GM23338 (cell line): ENCODE results near the gene NT5C2.
"Not testable (repeated sequence)": the region's sequence is repeated elsewhere in the genome, so short reads cannot be mapped to it uniquely, and the experiment has no call there.

Source experiments
- EZH2phosphoT487 ChIP-seq: fragments of 200-600 bp; sonication (generic); IDR thresholded peaks from one replicate; pipeline ENCODE4 v1.8.1; 2018; ENCODE audit warnings: antibody characterized with exemption; ENCODE audit not compliant: unreplicated experiment
- JUNB ChIP-seq: IDR thresholded peaks from one replicate; pipeline ENCODE4 v1.6.1; 2016; ENCODE audit warnings: antibody characterized with exemption; ENCODE audit not compliant: unreplicated experiment
- TF ChIP-seq, protein P1 (sequence below), 2 experiments: fragments of 200-600 bp in 1 of 2; sonication (generic) in 1 of 2; conservative IDR thresholded peaks; 2 replicates each; pipeline versions ENCODE4 v1.5.1 to v1.6.1; 2016 to 2017; ENCODE audit warnings: antibody characterized with exemption in 2 of 2, low read depth in 2 of 2, mild to moderate bottlenecking in 2 of 2, moderate library complexity in 1 of 2

DNA sequence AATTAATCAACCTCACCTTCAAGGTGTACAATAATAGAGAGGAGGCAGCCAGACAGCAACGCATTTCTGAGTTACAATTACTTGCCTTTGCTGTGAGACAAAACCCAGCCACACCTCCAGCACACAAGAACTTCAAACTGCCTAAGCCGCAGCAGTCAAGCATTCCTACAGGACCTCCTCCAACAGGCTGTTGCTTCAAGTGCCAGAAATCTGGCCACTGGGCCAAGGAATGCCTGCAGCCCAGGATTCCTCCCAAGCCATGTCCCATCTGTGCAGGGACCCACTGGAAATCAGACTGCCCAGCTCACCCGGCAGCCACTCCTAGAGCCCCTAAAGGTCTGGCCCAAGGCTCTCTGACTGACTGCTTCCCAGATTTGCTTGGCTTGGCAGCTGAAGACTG is 14.6 kb upstream of the NT5C2 start:
- TF ChIP-seq, protein P1, sequence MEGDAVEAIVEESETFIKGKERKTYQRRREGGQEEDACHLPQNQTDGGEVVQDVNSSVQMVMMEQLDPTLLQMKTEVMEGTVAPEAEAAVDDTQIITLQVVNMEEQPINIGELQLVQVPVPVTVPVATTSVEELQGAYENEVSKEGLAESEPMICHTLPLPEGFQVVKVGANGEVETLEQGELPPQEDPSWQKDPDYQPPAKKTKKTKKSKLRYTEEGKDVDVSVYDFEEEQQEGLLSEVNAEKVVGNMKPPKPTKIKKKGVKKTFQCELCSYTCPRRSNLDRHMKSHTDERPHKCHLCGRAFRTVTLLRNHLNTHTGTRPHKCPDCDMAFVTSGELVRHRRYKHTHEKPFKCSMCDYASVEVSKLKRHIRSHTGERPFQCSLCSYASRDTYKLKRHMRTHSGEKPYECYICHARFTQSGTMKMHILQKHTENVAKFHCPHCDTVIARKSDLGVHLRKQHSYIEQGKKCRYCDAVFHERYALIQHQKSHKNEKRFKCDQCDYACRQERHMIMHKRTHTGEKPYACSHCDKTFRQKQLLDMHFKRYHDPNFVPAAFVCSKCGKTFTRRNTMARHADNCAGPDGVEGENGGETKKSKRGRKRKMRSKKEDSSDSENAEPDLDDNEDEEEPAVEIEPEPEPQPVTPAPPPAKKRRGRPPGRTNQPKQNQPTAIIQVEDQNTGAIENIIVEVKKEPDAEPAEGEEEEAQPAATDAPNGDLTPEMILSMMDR (conservative IDR thresholded peaks at IDR 0.05; ENCODE audit: low read depth in 2 of 2): not testable (repeated sequence)
- TF ChIP-seq JUNB, EZH2phosphoT487: not testable (repeated sequence)
